NCI-H748 treated with DMSO at 0.1 percent for 48 hours (cell line): ENCODE data around the gene ZNF141.
"Not testable (repeated sequence)": the region's sequence is repeated elsewhere in the genome, so short reads cannot be mapped to it uniquely, and the experiment has no call there.

ENCODE experiments used
- DNase-seq: peaks from one replicate; lab custom pipeline; 2025; lab: John Stamatoyannopoulos, UW

The ZNF141 gene

GRCh38 chr4:385934-386707 lies 48.5 kb downstream of the ZNF141 start:
- no peak for DNase-seq

GRCh38 chr4:386708-387105 lies 49.1 kb downstream of the ZNF141 start:
- no peak for DNase-seq

- no peak for DNase-seq
Measured at GRCh38 chr4:404006-404405, 66.4 kb downstream of the ZNF141 start.

- not testable (repeated sequence) for DNase-seq
Measured at GRCh38 chr4:408321-408720, 70.7 kb downstream of the ZNF141 start.

- DNase-seq: no peak
Measured at GRCh38 chr4:422587-422986, 85.0 kb downstream of the ZNF141 start.
